Stimulated activated naive B cell treated with anti-CD40 and anti-IgM and Interleukin-4, amounts not matched to agents 10 μg/mL and 1 μg/mL and 100 μg/mL, for 72 hours (primary cell): ENCODE data around the gene KIAA1586.
"Not testable (repeated sequence)": the region's sequence is repeated elsewhere in the genome, so short reads cannot be mapped to it uniquely, and the experiment has no call there.

Experiments
- ATAC-seq, 2 donors: fragments of 150-1000 bp; cut with Tn5 transposase; replicated peaks; 2 replicates each; pipeline ENCODE4 v1.10.0; 2021; ENCODE audit warnings: moderate library complexity in 1 of 2
- DNase-seq: peaks from one replicate; pipeline ENCODE4 v3.0.0; 2021
- H3K27ac Mint-ChIP-seq: one replicate; pipeline ENCODE4 v1.8.0; 2022; ENCODE audit warnings: mild to moderate bottlenecking, mixed read lengths
- H3K27me3 Mint-ChIP-seq, 2 donors: one replicate each; pipeline ENCODE4 v1.8.0; 2022; ENCODE audit warnings: mixed read lengths in 2 of 2
- H3K36me3 Mint-ChIP-seq, 2 donors: one replicate each; pipeline ENCODE4 v1.8.0; 2022; ENCODE audit warnings: mixed read lengths in 2 of 2, mild to moderate bottlenecking in 1 of 2
- H3K4me1 Mint-ChIP-seq, 2 donors: one replicate each; pipeline ENCODE4 v1.8.0; 2022; ENCODE audit warnings: mixed read lengths in 2 of 2, mild to moderate bottlenecking in 1 of 2
- H3K4me3 Mint-ChIP-seq, 2 donors: one replicate each; pipeline ENCODE4 v1.8.0; 2022; ENCODE audit warnings: mild to moderate bottlenecking in 2 of 2, mixed read lengths in 2 of 2, moderate library complexity in 1 of 2
- H3K9me3 Mint-ChIP-seq, 2 donors: one replicate each; pipeline ENCODE4 v1.8.0; 2022; ENCODE audit warnings: mixed read lengths in 2 of 2, mild to moderate bottlenecking in 1 of 2

KIAA1586 gene

DNA sequence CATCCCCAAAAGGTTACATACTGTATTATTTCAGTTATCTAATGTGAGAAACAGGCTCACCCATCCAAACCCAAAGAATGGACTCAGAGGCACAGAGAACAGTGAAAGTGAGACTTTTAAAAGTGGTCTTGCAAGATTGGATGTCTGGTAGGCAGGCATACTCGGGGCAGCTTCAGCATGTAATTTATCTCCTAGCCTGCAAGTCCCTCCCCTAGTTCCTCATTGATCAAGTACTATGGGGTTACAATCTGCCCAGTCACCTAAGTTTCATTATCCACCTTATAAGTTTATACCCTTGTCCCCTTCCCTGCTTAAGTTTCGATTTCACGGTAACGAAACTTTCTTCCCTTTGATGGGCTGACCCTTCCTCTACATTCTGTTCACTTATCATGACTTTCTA lies 22.7 kb downstream of the KIAA1586 start:
- no peak overlapping the region for H3K4me3 Mint-ChIP-seq
- H3K27me3 Mint-ChIP-seq = no peaks in the 10 kb centered on the region
- no peak overlapping the region for H3K27ac Mint-ChIP-seq
- ATAC-seq (no peak), DNase-seq (no peak)
- peaks cover 7 to 16% of the 10 kb centered on the region in 2 donors for H3K36me3 Mint-ChIP-seq
- peaks cover 5 to 9% of the 10 kb centered on the region in 2 donors for H3K4me1 Mint-ChIP-seq
- no peaks in the 10 kb centered on the region for H3K9me3 Mint-ChIP-seq

DNA sequence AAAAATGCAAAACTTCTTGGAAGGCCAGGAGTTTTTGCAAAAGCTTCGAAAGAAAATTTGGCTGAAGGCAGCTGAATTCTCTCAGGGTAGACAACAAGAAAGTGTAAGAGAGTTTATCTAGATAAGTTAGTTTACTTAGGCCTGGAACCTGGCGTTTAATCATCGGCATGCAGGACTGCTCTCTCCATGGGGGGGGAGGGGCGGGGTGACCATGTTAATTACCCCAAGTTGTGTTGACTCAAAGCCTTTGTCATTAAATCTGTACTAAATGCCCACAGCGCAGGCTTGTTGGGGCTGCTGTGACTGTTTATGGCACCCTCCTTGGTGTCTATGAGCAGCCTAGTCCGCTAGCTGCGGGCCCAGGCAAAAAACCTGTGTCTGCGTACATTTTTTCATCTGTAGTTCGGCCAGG lies 23.4 kb downstream of the KIAA1586 start:
- Mint-ChIP-seq H3K36me3 (peaks cover 8 to 14% of the 10 kb centered on the region in 2 donors), H3K4me1 (peaks cover 2 to 5% of the 10 kb centered on the region in 2 donors), H3K27ac (no peak overlapping the region), H3K4me3 (no peak overlapping the region), H3K27me3 (no peaks in the 10 kb centered on the region), H3K9me3 (peaks cover 0 to under 1% of the 10 kb centered on the region in 2 donors)
- DNase-seq = no peak
- no peak for ATAC-seq

DNA sequence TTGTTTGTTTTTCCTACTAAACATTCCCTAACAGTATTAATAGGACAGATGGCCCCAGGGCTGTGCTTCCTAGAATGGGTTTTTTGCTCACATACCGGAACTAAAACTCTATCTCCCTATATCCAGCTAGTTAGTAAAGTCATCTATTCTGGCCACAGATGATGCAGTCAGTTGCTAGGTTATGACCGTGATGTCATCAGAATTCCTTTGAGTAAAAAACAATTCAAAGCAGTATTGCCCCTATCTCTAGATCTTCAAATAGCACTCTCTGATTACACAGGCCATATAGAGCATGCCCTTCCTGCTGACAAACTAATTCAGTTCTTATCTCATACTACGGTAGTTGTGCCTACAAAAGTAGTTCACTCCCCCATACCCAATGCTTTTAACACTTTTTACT lies 25.6 kb downstream of the KIAA1586 start:
- peaks cover 0 to 1% of the 10 kb centered on the region in 2 donors for H3K9me3 Mint-ChIP-seq
- DNase-seq = no peak
- H3K27me3 Mint-ChIP-seq = no peaks in the 10 kb centered on the region
- H3K4me3 Mint-ChIP-seq = no peak overlapping the region
- H3K27ac Mint-ChIP-seq = no peak overlapping the region
- H3K36me3 Mint-ChIP-seq = peaks cover 10 to 13% of the 10 kb centered on the region in 2 donors
- H3K4me1 Mint-ChIP-seq = no peaks in the 10 kb centered on the region
- no peak for ATAC-seq

DNA sequence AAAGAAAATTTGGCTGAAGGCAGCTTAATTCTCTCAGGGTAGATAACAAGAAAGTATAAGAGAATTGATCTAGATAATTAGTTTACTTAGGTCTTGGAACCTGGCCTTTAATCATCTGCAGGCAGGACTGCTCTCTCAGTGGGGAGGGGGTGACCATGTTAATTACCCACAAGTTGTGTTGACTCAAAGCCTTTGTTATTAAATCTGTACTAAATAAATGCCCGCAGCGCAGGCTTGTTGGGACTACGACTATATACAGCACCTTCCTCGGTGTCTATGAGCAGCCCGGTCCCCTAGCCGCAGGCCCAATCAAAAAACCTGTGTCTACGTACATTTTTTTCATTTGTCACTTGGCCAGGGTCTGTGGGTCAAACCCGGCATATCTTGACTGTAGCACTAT lies 27.9 kb downstream of the KIAA1586 start:
- no peak overlapping the region for H3K27ac Mint-ChIP-seq
- no peaks in the 10 kb centered on the region for H3K27me3 Mint-ChIP-seq
- DNase-seq (no peak), ATAC-seq (no peak)
- H3K4me3 Mint-ChIP-seq = no peak overlapping the region
- H3K36me3 Mint-ChIP-seq = peaks cover 7 to 10% of the 10 kb centered on the region in 2 donors
- H3K4me1 Mint-ChIP-seq = no peaks in the 10 kb centered on the region
- H3K9me3 Mint-ChIP-seq = peaks cover 0 to 1% of the 10 kb centered on the region in 2 donors

DNA sequence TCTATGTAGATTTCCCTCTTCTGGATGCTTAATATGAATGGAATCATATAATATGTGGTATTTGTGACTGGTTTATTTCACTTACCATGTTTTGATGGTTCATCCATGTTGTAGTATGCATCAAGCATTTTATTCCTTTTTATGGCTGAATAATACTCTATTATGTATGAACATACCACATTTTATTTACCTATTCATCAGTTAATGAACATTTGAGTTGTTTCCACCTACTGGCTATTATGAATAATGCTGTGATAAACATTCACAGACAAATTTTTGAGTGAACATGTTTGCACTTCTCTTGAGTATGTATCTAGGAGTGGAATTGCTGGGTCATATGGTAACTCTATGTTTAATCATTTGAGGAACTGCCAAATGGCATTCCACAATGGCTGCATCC lies 28.6 kb downstream of the KIAA1586 start:
- Mint-ChIP-seq H3K4me3 (no peak overlapping the region), H3K27me3 (no peaks in the 10 kb centered on the region)

DNA sequence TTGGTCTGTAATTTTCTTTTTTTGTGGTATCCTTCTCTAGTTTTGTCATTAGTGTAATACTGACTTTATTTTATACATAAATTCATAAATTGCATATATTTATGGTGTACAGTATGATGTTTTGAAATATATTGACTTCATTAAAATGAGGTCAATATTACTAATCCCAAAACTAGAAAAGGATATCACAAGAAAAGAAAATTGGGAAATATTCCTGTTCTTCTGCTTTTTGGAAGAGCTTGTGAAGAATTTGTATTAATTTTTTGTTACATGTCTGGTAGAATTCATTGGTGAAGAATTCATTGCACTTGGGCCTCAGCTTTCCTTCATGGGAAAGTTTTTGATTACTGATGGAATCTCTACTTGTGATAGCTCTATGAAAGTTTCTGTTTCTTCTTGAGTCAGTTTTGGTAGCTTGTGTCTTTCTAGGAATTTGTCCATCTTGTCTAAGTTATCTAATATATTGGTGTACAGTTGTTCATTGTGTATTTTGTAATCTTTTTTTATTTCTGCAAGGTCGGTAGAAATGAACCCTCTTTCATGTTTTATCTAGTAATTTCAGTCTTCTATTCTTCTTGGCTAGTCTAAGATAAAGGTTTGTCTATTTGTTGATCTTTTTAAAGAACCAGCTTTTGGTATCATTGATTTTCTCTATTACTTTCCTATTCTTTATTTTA lies 32.2 kb downstream of the KIAA1586 start:
- peaks cover 9 to 19% of the 10 kb centered on the region in 2 donors for H3K36me3 Mint-ChIP-seq
- H3K27me3 Mint-ChIP-seq = no peaks in the 10 kb centered on the region
- DNase-seq (no peak), ATAC-seq (no peak)
- no peak overlapping the region for H3K27ac Mint-ChIP-seq
- H3K4me1 Mint-ChIP-seq = no peaks in the 10 kb centered on the region
- H3K4me3 Mint-ChIP-seq = no peak overlapping the region
- peaks cover 0 to 1% of the 10 kb centered on the region in 2 donors for H3K9me3 Mint-ChIP-seq

More for the DNA sequence above, 28.6 kb downstream of the KIAA1586 start:
- no peak for ATAC-seq
- H3K36me3 Mint-ChIP-seq = peaks cover 3 to 10% of the 10 kb centered on the region in 2 donors
- no peaks in the 10 kb centered on the region for H3K4me1 Mint-ChIP-seq
- H3K9me3 Mint-ChIP-seq = peaks cover 0 to 1% of the 10 kb centered on the region in 2 donors
- no peak for DNase-seq
- H3K27ac Mint-ChIP-seq = no peak overlapping the region

DNA sequence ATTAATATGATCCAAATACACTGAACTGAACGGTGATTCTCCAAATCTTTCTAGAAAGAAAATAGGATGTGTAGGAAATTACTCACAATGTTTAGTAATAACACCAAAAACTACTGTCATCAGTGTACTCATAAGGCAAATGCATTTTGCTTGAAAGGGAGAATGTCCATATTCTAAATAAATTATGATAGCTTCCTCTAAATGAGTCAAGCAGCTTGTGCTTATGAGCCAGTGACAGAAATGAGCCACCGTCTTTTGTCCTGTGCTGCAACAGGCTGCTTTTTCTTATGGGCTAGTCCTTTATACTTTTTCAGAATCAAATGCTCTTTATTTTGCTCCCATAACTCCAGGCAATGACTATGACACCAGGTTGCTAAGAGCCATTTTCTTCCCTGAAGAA lies 39.0 kb downstream of the KIAA1586 start:
- no peak for ATAC-seq
- Mint-ChIP-seq H3K36me3 (peaks cover 4 to 6% of the 10 kb centered on the region in 2 donors), H3K4me3 (no peak overlapping the region)

DNA sequence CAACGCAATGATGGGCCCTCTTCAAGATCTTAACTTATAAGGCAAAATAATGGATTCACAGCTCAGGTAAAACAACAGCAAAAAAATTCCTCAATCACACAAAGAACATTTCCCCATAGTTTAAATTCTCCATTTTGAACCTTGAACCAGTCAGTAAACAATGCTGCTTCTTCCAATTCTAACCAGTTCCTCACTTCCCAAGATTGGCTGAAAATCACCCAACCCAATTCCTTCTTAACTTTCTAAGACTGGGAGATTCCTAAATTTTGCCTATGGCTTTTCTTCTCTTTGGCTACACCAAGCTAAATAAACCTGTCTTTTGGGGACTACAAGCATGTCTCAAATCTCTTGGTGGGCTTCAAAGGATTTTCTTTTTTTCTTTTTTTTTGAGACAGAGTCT lies 40.4 kb downstream of the KIAA1586 start:
- H3K4me1 Mint-ChIP-seq = peaks cover 7 to 14% of the 10 kb centered on the region in 2 donors
- H3K27ac Mint-ChIP-seq = no peak overlapping the region
- H3K4me3 Mint-ChIP-seq = no peak overlapping the region
- DNase-seq (no peak), ATAC-seq (no peak)
- no peaks in the 10 kb centered on the region for H3K9me3 Mint-ChIP-seq
- H3K36me3 Mint-ChIP-seq = peaks cover 3 to 8% of the 10 kb centered on the region in 2 donors
- H3K27me3 Mint-ChIP-seq = no peaks in the 10 kb centered on the region

More for the DNA sequence above, 39.0 kb downstream of the KIAA1586 start:
- H3K27ac Mint-ChIP-seq = no peak overlapping the region
- DNase-seq = no peak
- no peaks in the 10 kb centered on the region for H3K9me3 Mint-ChIP-seq
- H3K4me1 Mint-ChIP-seq = peaks cover 3 to 6% of the 10 kb centered on the region in 2 donors
- no peaks in the 10 kb centered on the region for H3K27me3 Mint-ChIP-seq

DNA sequence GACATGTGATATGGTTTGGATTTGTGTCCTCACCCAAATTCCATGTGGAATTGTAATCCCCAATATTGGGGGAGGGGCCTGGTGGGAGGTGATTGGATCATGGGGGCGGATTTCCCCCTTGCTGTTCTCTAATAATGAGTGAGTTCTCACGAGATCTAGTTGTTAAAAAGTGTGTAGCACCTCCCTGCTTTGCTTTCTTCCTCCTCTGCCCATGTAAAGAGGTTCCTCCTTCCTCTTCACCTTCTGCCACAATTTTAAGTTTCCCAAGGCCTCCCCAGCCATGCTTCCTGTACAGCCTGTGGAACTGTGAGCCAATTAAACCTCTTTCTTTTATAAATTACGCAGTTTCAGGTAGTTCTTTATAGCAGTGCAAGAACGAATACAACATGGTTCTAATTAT lies 41.4 kb downstream of the KIAA1586 start:
- peak overlapping the region in 1 of 2 donors; percentile 30 for H3K4me3 Mint-ChIP-seq
- DNase-seq (no peak), ATAC-seq (no peak)
- H3K27me3 Mint-ChIP-seq = no peaks in the 10 kb centered on the region
- peaks cover 5 to 10% of the 10 kb centered on the region in 2 donors for H3K36me3 Mint-ChIP-seq
- H3K27ac Mint-ChIP-seq = no peak overlapping the region
- no peaks in the 10 kb centered on the region for H3K9me3 Mint-ChIP-seq
- H3K4me1 Mint-ChIP-seq = peaks cover 9 to 20% of the 10 kb centered on the region in 2 donors

DNA sequence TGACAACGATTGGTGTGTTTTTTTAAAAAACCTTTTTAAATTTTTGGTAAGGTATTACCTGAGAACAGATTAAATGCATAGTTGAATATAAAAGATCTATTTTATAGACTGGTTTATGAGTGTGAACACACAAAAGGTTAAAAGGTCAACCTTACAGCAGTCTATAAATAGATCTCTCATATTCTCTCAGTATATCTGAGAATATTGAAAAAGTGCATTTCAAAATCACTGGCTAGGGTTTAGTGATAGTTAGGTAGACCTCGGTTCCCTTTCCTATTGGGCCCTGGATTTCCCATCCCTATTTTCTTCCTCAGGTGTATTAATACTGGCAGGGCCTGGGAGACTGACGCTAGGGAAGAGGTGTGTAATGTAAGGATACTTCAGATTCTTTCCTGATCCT lies 42.8 kb downstream of the KIAA1586 start:
- DNase-seq (no peak), ATAC-seq (no peak)
- no peaks in the 10 kb centered on the region for H3K27me3 Mint-ChIP-seq
- peak overlapping the region; percentile 89 for H3K27ac Mint-ChIP-seq
- peaks cover 16 to 30% of the 10 kb centered on the region in 2 donors for H3K4me1 Mint-ChIP-seq
- no peaks in the 10 kb centered on the region for H3K9me3 Mint-ChIP-seq
- H3K4me3 Mint-ChIP-seq = peak overlapping the region; percentile 83 to 85
- peaks cover 12 to 15% of the 10 kb centered on the region in 2 donors for H3K36me3 Mint-ChIP-seq

DNA sequence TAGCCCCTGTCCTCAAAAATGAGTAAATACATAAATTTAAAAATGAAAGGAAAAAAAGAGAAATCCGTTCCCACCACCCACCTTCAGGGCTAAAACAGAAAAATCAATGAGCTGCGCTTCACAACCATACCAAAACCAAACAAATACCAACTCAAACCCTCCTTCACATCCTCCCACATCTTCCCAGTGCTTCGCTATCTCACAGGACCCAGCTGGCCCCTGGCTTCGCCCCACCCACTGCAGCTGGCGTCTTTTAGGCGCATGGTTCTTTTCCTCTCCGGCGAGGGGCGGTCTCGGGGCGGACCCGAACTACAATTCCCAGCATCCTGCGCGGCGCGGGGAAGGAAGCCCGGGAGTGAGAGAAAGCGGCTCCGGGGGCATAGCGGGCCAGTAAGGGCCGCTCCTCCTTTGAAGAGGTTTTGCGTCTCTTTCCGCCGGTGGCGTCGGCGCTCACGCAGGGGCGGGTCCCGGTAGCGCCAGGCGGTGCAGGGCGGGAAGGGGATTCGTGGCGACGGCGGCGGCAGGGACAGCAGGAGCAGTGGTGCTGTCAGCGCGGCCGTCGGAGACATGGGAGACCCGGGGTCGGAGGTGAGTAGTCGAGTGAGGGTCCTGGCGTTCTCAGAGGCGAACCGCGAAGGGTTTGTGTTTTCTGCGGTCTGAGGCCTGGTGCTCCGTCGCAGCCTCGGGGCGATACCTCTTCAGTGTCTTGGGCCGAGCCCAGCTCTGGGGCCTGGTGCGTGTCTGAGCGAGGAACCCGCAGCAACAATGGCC lies 43.4 kb downstream of the KIAA1586 start, which contains the start of gene ZNF451:
ZNF451 (plus strand) TSS at position 502 of the 771 bp plus-strand sequence; CDS start at position 568, 66 bp downstream.
- ATAC-seq = peak; percentile 94 to 96
- peaks cover 16 to 30% of the 10 kb centered on the region in 2 donors for H3K4me1 Mint-ChIP-seq

DNA sequence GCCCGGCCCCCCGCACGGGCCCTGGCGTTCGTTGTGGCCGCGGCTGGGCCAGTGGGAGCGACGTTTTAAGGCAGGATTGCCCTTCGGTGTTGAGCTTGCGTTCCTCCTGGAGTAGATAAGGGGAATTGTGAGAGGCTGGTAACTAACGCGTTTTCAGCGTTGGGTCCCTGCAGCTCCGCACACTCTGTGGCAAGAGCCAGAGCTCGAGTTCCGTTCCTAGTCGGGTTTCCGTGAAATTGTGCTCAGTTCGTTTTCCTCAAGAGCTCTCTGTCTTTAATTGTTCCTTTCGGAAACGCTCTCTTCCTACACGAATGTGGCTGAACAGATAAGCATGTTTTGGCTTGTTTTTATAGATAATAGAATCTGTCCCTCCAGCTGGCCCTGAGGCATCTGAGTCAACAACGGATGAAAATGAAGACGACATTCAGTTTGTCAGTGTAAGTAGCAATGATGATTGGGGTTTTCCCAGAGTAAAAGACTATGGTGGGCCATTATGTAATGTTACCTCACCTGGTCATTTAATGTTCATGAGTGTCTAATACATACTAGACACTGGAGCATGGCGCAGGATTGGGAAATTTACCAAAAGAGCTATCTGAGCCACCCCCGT lies 44.1 kb downstream of the KIAA1586 start:
- Mint-ChIP-seq H3K27ac (peak overlapping the region; percentile 89), H3K4me3 (peak overlapping the region in 1 of 2 donors; percentile 83), H3K36me3 (peaks cover 14 to 16% of the 10 kb centered on the region in 2 donors), H3K4me1 (peaks cover 16 to 32% of the 10 kb centered on the region in 2 donors)
- DNase-seq, H3K9me3 Mint-ChIP-seq, H3K27me3 Mint-ChIP-seq: not testable (repeated sequence)
- ATAC-seq = peak; percentile 11 to 19

More for the DNA sequence above, 43.4 kb downstream of the KIAA1586 start, which contains the start of gene ZNF451:
- H3K27ac Mint-ChIP-seq = peak within 1 kb of the TSS; percentile 89
- H3K27me3 Mint-ChIP-seq = no peaks in the 10 kb centered on the region
- H3K4me3 Mint-ChIP-seq = peak within 1 kb of the TSS; percentile 83 to 85
- peak; percentile 96 for DNase-seq
- H3K36me3 Mint-ChIP-seq = peaks cover 12 to 15% of the 10 kb centered on the region in 2 donors
- no peaks in the 10 kb centered on the region for H3K9me3 Mint-ChIP-seq

DNA sequence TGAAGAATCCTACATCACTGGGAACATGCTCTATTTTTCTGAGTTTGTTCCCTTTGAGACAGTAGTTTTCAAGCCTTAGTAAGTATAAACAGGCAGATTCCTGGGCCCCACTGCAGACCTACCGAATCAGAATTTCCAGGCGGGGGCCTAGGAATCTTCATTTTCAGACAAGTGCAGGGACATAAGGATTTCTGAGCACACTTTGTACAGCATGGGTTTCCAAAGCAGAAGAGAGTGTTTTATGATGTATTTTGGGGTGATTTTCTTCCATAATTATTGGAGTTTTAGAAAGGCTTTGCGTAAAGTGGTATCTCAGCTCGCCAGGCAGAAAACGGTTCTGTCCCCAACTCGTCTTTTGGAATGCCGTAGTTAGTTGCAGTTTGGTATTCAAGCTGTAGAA lies 44.9 kb downstream of the KIAA1586 start:
- H3K4me3 Mint-ChIP-seq = peak overlapping the region; percentile 31 to 58
- H3K9me3 Mint-ChIP-seq, H3K27ac Mint-ChIP-seq, ATAC-seq, H3K27me3 Mint-ChIP-seq, DNase-seq: not testable (repeated sequence)
- H3K36me3 Mint-ChIP-seq = peaks cover 16 to 19% of the 10 kb centered on the region in 2 donors
- peaks cover 16 to 35% of the 10 kb centered on the region in 2 donors for H3K4me1 Mint-ChIP-seq

DNA sequence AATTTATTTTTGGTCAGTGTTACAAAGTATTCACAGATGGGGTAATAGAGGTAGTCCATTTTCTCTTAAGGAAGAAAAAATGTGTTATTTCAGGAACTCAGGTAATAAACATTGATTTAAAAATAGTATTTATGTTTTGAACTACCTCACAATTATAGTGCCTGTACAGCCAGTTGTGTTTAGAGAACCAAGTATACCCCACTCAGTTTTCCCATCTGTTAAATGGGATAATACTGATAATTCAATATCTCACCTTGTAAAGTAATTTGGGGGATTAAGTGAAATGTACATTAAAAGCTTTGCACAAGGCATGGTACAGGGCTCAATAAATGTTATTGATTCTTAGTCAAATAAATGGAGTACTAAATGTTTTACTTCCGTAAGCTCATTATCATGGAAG lies 48.2 kb downstream of the KIAA1586 start:
- Mint-ChIP-seq H3K27ac (no peak overlapping the region), H3K27me3 (no peaks in the 10 kb centered on the region), H3K9me3 (no peaks in the 10 kb centered on the region), H3K4me1 (peaks cover 19 to 43% of the 10 kb centered on the region in 2 donors), H3K4me3 (no peak overlapping the region), H3K36me3 (peaks cover 26 to 35% of the 10 kb centered on the region in 2 donors)
- no peak for DNase-seq
- ATAC-seq = no peak
